ENCODE results near the gene SEMA4D.

Gene SEMA4D

DNA sequence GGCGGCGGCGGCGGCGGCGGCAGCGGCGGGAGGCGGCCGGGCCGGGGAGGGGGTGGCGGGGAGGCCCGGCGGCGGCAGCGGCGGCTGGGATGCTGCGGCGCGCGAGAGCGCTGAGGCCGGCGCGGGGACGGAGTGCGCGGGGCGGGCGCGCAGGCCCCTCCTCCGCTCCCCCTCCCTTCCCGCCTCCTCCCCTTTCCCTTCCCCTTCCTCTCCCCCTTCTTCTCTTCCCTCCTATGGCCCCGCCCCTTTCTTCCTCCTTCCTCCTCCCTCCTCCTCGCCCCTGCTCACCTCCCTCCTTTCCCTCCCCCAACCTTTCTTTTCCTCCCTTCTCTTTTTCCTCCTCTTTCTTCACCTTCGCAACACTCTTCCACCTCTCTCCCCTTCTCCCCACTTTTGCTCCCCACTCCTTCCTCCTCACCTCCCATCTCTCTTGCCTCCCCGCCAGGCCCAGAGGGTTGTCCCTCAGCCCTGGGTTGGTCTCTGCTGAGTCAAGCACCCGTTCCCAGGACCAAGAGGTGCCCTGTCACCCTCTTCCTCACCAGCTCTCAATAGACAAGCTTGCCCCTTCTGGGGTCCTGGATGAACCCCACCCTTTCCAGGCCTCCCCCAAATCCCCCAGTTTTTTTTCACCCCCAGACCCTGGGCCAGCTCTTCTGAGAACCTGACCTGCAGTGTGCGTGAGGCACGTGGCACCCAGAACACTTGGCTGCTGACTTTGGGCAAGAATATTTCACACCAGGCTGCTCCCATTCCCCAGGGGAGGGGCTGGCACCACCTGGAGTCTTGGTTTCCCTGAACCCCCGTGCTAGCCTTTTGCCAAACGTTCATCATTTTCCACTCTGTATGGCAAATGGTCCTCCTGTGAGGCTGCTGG is at the start of gene SEMA4D:
Gene SEMA4D (minus strand): TSS at position 136 of the 874 bp plus-strand sequence. CDS start 92,657 bp downstream, outside the sequence.
- peak within 1 kb of the TSS; percentile 88 for H3K4me3 ChIP-seq (ENCODE audit: low read length)
- no peak for TF ChIP-seq ZNF274 (IDR thresholded peaks at IDR 0.05; ENCODE audit: low read depth, low read length)

DNA sequence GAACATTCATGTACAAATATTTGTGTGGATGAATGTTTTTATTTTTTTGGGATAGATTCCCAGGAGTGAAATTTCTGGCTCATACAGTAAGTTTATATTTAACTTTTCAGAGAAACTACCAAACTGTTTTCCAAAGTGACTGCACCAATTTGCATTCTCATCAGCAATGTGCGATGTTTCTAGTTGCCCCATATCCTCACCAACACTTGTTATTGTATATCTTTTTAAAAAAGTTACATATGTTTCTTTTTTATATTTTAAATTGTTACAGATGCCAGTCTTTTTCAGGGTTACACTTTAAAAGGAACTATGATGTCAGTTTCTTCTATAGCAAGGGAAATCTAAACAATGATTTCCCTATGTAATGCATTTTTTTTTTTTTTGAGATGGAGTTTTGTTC is 49.1 kb upstream of the SEMA4D start:
- no peak overlapping the region for H3K4me3 ChIP-seq (ENCODE audit: low read length)
- TF ChIP-seq ZNF274 (IDR thresholded peaks at IDR 0.05; ENCODE audit: low read depth, low read length): no peak

DNA sequence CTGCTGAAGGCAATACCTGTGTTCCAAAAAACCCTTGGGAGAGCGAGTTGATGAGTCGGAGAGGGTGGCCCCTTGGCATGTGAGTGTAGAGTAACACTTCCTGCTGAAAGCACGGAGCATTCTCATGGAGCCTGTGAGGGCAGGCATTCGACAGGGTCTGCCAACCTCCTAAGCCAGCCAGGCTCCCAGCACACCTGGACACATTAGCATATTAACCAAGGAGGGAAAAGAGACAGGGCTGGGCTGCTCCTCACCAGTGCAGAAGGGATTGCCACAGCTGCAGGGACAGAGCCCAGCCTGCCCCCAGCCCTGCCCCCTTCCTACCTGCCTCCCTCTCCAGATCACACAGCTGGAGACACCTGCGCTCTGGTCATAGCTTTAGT is 46.4 kb upstream of the SEMA4D start:
- TF ChIP-seq ZNF274 (IDR thresholded peaks at IDR 0.05; ENCODE audit: low read depth, low read length): no peak
- H3K4me3 ChIP-seq (ENCODE audit: low read length): no peak overlapping the region

DNA sequence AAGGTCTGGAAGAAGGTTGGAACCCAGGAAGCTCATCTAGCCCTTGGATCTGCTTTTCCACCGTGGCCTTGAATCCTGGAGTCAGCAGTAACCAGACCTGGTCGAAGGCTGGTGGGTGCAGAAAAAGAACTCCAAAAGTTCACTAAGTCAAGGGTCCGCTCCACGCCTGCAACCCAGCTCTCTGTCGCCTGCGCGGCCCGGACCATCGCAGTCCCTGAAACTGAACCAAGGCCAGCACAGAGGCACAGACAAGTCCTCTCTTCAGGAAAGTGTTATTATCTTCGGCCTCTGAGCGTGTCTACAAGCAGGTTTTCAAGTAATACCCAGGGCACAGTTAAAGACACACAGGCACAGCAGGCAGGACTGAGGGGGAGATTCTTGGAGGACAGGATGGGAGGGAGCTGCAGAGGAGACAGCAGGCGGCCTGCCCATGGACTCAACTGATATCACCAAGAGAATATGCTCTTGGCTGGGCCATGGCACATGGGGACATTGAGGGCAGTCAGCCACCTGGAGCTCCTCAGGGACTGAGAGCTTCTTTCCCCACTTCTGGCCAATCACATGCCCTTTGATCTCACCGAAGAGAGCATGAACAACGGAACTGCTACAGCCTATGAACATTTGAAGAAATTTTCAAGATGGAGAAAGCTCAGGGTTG is 45.8 kb upstream of the SEMA4D start:
- no peak overlapping the region for H3K4me3 ChIP-seq (ENCODE audit: low read length)
- TF ChIP-seq ZNF274 (IDR thresholded peaks at IDR 0.05; ENCODE audit: low read depth, low read length): no peak

GRCh38 chr9:89543111-89543510 is 45.2 kb upstream of the SEMA4D start:
- TF ChIP-seq ZNF274 (IDR thresholded peaks at IDR 0.05; ENCODE audit: low read depth, low read length): no peak
- no peak overlapping the region for H3K4me3 ChIP-seq (ENCODE audit: low read length)

DNA sequence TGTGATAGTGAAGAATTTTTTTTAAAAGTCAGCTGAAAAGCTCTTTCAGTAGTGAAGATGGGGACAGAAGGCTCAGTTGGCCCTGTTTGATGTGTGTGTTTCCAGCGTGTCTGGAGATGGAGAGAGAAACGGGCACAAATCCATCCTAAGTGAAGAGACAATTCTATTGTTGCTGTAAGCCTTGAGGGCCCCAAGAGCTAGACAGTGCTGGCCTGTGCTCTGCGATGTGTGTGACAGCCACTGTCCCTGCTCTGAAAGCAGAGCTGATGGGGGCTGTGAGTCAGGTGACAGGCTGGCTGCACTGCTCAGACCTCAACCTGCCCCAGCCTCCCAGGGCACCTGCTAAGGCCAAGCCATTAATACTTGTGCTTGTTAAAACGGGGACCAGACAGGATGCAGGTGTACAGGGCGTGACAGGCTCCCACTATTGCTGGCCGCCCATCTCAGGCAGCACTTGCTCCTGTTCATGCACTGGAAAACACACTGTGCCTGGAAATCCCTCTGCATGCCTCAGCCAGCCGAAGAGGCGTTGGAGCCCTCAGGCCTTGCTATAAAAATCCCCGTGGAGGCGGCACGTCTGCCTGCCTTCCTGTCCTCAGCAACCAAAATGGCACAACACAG is 44.6 kb upstream of the SEMA4D start:
- TF ChIP-seq ZNF274 (IDR thresholded peaks at IDR 0.05; ENCODE audit: low read depth, low read length): no peak

DNA sequence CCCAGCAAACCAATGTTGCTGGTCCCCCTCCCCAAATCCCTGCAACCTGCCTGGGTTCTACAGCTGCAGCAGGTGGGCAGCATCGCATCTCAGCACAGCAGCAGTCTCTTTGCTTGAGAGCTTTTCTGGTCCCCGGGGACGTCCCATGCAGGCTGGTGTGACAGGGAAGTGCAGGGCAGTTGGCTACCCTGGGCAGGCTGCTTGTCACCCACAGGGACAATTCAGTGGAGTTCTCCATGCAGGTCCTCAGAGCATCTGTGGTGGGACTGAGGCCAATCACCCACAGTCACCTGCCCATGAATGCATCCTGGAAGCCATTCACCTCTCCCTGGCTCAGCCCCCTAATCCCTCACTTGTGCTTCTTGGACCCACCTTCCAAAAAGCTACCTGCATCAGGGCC is 43.9 kb upstream of the SEMA4D start:
- no peak overlapping the region for H3K4me3 ChIP-seq (ENCODE audit: low read length)
- no peak for TF ChIP-seq ZNF274 (IDR thresholded peaks at IDR 0.05; ENCODE audit: low read depth, low read length)

More for the DNA sequence above, 44.6 kb upstream of the SEMA4D start:
- no peak overlapping the region for H3K4me3 ChIP-seq (ENCODE audit: low read length)

GRCh38 chr9:89539374-89539773 is 41.5 kb upstream of the SEMA4D start:
- TF ChIP-seq ZNF274 (IDR thresholded peaks at IDR 0.05; ENCODE audit: low read depth, low read length): no peak
- H3K4me3 ChIP-seq (ENCODE audit: low read length): no peak overlapping the region

GRCh38 chr9:89538871-89539270 is 41.0 kb upstream of the SEMA4D start:
- TF ChIP-seq ZNF274 (IDR thresholded peaks at IDR 0.05; ENCODE audit: low read depth, low read length): no peak
- H3K4me3 ChIP-seq (ENCODE audit: low read length): no peak overlapping the region

DNA sequence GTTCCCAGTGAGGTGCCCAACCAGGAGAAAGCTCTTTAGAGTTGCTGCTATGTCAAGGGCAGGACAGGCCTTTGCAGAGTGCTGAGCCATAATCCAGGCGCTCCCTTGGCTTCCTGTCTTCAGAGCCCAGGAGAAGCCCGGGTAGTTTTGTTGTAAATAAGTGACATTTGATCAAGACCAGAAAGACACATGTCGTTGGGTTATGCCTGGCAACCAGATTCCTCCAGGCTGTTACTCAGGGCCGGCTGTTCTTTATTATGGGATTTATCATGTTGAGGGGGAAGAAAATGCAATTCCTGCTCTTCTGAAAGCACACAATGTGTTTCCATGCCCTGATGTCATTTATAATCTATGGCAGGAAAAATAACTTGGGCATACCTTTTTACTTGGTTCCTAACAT is 39.3 kb upstream of the SEMA4D start:
- TF ChIP-seq ZNF274 (IDR thresholded peaks at IDR 0.05; ENCODE audit: low read depth, low read length): no peak
- H3K4me3 ChIP-seq (ENCODE audit: low read length): no peak overlapping the region

DNA sequence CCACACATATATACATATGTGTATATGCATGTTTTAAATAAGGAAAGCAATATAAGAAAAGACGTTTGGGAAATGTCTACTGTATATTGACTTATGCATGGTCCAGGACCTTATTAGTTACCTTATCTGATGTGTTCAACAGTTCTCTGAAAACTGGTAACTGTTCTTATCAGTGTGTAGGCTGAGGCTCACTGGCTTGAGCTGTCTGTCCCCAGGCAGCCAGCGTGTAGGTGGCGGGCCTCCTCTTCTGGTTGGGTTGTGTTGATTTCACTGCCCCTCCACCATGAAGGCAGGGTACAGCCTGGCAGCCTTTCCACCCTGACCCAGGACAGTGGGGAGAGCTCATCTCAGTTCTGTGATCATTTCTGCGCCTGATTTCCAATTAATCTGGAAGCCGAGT is 38.7 kb upstream of the SEMA4D start:
- no peak for TF ChIP-seq ZNF274 (IDR thresholded peaks at IDR 0.05; ENCODE audit: low read depth, low read length)
- no peak overlapping the region for H3K4me3 ChIP-seq (ENCODE audit: low read length)

- no peak for TF ChIP-seq ZNF274 (IDR thresholded peaks at IDR 0.05; ENCODE audit: low read depth, low read length)
- H3K4me3 ChIP-seq (ENCODE audit: low read length): no peak overlapping the region
These were observed 38.2 kb upstream of the SEMA4D start for GRCh38 chr9:89536145-89536574.

DNA sequence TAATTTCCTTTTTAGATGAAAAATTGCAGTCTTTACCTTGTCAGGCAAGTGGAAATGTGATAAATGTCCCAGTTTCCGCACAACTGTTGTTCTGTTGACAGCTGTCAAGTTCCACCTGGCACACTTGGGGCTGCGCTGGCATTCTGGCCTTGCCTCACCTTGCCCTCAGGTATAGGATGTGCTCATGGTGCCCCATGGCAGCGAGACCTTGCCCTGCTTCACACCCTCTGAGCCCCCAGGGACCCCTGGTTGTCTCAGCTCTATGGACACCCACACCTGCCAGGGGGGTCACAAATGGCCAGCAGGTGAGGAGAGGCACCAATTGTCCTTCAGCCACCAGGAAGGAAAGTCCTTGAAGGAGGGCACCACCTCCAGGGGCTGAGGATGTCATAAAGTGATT is 37.5 kb upstream of the SEMA4D start:
- no peak overlapping the region for H3K4me3 ChIP-seq (ENCODE audit: low read length)
- no peak for TF ChIP-seq ZNF274 (IDR thresholded peaks at IDR 0.05; ENCODE audit: low read depth, low read length)

DNA sequence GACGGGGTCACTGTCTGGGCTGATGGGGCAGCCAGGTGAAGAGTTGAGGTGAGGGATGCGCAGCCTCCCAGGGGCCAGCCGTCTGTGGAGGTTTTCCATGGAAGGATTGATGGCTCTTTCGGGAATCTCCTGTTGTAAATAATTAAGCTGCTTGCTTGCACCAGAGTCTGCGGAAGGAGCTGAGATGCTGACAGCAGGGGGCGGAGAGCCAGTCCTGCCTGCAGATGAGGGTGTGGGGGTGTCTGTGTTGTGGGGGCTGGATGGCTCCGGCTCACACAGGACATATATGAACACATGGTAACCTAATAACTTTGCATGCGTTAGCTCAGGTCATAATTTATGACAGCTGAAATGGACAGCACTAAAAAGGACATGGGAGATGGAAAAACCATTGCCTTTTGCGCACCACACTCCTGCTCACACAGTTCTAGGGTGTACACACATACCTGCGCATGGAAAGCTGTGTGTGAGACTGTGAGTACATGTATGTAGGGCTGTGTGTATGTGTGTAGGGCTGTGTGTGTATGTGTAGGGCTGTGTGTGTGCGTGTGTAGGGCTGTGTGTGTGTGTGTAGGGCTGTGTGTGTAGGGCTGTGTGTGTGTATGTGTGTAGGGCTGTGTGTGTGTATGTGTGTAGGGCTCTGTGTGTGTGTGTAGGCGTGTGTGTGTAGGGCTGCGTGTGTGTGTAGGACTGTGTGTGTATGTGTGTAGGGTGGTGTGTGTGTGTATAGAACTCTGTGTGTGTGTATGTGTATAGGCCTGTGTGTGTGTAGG is 36.8 kb upstream of the SEMA4D start:
- no peak for TF ChIP-seq ZNF274 (IDR thresholded peaks at IDR 0.05; ENCODE audit: low read depth, low read length)

More for the DNA sequence above, 36.8 kb upstream of the SEMA4D start:
- H3K4me3 ChIP-seq (ENCODE audit: low read length): no peak overlapping the region
